GM21529 (cell line): Measurements from ENCODE around the gene SLC6A20.
"Not testable (repeated sequence)": the region's sequence is repeated elsewhere in the genome, so short reads cannot be mapped to it uniquely, and the experiment has no call there.

Experiments
- ATAC-seq: cut with Tn5 transposase; IDR thresholded peaks from one replicate; pipeline ENCODE4 v1.9.1; 2021; ENCODE audit not compliant: unreplicated experiment

Gene SLC6A20

DNA sequence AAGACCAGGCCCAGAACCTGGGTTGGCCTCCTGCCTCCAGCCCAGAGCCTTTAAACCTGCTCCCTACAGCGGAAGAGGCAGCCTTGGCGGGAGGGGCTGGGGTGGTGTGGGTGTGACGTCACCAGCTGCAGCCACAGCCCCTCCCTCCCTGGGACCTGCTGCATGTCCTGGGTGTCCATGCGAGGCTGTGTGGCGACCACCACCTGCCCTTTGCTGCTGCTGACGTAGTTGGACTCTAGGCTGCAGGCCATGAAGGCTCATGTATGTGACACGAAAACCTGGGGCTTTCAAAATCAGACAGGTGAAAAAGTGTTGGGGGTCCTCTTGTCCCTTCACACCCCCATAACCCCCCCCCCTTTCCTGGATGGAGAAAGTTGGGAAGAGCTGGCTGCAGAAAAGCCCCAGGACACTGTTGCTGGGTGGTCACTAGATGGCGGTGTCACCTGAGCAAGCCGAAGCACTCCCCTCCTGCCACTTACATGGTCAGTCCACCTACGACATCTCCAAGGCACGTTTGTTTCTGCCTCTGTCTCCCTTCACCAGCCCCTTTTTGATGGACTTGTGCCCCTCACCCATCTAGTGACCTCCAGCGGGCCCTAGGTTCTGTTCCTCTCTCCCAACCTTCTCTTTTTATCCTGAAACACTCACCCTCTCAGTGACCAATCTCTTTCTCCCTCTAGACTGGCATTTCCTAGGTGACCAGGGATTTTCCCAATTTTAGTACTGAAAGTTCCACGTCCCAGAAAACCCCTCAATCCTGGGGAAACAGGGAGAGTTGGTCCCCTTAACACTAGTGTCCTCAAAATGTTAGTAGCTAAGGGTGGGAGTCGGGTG is 35.2 kb downstream of the SLC6A20 start:
- ATAC-seq: no peak

- ATAC-seq: no peak
These were observed 36.5 kb downstream of the SLC6A20 start for GRCh38 chr3:45759851-45760250.

GRCh38 chr3:45758871-45759270 is 37.5 kb downstream of the SLC6A20 start:
- ATAC-seq: no peak

DNA sequence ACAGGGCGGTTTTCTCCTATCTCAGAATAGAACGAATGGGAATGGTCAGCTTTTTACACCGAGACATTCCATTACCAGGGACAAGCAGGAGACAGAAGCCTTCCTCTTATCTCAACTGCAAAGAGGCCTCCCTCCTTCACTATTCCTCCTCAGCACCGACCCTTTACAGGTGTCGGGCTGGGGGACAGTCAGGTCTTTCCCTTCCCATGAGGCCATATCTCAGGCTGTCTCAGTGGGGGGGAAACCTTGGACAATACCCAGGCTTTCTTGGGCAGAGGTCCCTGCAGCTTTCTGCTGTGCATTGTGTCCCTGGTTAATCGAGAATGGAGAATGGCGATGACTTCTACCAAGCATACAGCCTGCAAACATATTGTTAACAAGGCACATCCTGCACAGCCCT is 39.2 kb downstream of the SLC6A20 start:
- not testable (repeated sequence) for ATAC-seq

- no peak for ATAC-seq
These were observed 40.3 kb downstream of the SLC6A20 start for GRCh38 chr3:45756055-45756454.

DNA sequence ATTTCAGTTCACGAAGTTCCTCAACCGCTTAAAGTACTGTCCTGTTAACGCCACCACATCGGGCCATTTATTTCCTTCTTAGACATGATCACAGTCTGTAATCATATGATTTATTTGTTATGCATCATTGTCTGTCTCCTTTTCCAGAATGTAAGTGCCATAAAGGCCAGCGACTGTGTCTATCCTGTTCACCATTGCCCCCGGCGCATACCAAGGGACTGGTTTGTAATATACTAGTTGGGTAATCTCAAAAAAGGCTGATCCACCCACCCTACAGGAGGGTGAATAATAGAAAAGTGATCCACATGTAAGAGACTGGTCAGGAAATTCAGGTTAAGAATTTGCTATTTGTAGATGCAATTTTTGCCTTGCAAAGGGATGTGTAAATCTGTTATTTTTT is 41.9 kb downstream of the SLC6A20 start:
- ATAC-seq: no peak

- no peak for ATAC-seq
These were observed 43.2 kb downstream of the SLC6A20 start for GRCh38 chr3:45753095-45753494.

- ATAC-seq: no peak
These were observed 44.6 kb downstream of the SLC6A20 start for GRCh38 chr3:45751537-45752242.

DNA sequence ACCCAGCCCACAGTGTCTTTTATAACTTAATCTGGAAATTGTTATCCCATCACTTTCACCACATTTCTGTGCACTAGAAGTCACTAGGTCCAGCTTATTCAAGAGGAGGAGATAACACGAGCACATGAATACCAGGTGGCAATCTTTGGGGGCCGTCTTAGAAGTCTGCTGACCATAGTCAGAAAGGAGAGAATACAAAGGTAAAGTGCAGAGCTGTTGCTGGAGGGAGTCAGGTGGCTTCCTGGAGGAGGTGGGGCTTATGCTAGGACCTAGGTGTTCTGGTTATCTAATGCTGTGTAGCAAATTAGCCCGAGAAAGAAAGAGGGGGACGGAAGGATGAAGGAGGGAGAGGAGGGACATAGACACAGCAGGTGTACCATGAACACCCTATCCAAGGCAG is 46.5 kb downstream of the SLC6A20 start:
- no peak for ATAC-seq

GRCh38 chr3:45749036-45749600 is 47.2 kb downstream of the SLC6A20 start:
- not testable (repeated sequence) for ATAC-seq

DNA sequence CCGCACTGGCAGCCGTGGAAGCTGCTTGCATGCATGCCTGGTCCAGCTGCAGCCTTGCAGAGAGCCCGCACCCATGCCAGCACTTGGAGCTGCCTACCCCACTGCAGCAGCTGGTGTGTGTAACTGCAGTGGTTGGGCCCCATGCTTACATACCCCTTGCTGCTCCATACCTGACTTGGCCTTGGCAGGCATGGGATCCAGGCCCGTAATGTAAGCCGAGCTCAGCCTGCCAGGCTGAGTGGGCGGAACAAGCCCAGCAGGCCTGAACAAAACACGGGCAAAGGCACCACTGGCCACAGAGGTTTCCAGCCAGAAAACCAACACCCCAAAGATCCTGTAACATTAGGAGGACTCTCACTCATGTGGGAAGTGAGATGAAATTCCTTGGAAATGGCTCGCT is 48.3 kb downstream of the SLC6A20 start:
- ATAC-seq: no peak

- ATAC-seq: no peak
These were observed 49.3 kb downstream of the SLC6A20 start for GRCh38 chr3:45746777-45747622.

DNA sequence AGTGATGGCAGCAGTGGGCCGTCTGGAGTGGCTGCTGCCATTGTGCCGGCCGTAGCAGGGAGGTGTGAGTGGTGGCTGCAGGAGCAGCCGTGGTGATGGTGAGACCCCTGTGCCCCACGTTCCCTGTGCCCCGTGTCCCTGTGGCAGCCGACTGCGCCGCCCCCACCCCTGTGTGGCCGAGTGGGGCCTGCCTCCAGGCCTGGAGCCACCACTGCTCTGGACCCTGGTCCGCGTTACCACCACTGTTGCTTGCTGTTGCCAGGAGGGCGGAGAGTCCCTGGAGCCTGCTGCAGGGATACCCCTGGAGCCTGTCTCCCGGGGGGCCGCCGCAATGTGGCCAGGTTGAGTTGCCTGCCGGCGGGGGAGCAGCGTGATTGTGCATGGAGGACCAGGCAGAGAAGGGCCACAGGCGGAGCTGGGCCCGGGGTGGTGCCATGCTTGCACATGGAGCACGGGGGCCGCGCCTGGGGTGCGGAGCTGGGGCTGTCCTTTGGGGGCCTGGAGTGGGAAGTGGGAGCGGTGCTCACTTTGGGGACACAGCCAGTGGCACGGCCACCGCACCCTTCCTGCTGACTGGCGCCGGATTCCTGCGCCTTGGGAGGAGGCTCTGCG is 50.1 kb downstream of the SLC6A20 start:
- no peak for ATAC-seq

DNA sequence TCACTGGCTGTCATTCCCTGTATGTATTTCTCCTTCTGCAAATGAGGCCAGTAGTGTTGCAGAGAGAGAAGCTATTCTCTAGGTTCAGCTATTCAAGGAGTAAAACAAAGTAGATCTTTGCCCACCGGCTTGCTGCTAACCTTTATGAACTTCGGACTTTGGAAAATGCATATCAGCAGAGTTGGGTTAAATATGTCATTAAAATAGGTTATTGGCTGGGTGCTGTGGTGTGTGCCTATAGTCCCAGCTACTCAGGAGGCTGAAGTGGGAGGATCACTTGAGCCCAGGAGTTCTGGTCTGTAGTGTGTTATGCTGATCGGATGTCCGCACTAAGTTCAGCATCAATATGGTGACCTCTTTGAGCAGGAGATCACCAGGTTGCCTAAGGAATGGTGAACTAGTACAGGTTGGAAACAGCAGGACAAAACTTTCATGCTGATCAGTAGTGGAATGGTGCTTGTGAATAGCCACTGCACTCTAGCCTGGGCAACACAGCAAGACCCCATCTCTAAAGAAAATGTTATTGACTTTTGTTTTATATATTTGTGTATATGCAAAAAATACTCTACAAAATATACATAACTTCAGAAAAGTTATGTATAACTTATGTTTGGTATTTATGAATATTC is 53.8 kb downstream of the SLC6A20 start:
- ATAC-seq: no peak

DNA sequence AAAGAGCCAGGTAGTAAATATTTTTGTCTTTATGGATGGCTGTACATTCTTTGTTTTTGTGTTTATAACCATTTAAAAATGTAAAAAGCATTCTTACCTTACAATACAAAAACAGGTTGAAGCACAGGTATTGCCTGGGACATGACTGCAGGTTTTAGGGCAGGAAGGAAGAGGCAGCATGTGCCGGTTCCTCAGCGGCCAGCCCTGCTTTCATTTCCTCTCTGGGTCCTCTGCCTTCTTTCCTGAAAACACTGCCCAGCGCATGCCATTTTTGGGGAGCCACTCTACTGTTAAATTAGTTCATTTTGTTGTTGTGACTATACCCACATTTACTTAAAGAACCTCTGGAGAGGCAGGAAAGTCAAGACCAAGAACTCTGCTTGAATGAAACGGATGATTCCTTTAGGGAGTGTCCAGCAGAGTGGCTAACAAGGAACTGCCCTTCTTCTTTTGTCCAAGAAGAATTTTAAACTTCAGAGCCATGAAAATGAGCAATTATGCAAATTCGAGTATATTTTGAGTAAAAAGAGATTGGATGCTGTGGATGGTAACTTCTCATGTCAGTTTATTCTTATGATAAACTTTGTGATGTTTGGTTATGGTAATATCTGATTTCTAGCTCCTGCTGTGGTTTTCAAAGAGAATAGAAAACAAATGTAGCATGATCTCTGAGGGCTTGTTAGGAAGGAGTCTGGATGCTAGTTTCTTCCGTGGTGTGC is 54.4 kb downstream of the SLC6A20 start:
- ATAC-seq: no peak

DNA sequence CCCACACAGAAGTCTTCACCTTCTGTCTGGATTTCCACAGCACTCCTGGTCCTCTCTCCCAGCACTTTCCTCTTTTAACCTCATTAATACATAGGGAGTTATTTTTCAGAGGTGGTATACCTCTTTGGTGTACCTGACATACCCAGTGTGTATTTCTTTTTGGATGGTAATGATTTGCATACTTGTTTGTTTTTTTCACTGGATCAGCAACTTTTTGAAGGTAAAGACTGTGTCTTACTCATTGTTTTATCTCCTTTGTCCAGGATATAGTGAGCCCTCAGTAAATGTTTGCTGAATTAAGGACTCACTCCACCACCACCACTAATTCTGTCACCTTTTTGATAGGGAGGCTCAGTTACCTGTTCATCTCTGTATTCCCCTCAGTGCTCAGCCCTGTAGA is 55.1 kb downstream of the SLC6A20 start:
- ATAC-seq: no peak

DNA sequence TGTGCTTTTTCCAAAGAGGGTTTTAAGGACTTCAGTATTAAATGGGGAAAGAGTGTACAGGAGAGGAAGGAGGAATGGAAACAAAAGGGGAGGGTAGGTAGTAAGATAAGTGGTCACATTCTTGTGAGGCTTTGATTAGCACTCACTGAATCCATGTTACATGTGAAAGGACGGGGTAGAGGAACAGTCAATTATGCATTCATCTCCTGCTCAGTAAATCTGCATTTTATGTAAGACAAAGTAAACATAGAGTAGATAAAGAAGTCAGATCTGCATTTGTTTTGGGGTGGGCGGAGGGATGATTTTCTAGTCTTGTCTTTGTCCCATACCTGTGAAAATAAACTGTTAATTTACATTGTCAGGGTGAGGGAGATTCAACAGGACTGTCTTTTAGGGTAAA is 56.3 kb downstream of the SLC6A20 start:
- no peak for ATAC-seq

DNA sequence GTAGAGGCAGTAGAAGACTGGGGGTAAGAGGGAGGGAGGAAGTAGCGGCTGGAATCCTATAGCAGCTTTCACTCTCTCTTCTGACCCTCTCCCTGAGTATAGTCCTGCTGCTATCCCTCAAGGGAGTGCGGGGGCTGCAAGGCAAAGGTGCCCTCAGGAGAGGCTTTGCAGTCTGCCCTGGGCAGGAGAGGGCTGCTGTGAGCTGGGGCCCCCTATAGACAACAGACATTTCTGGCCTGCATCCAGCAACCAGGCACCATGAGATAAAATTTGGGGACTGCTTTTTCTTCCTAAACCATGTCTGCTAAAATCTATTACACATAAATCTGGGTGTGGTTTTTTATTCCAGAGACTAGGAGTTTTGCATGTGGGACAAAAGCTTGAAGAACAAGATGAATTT is 59.1 kb downstream of the SLC6A20 start:
- ATAC-seq: no peak

GRCh38 chr3:45736707-45737106 is 59.6 kb downstream of the SLC6A20 start:
- no peak for ATAC-seq
